ENCODE data around the gene ADAMTS17. TPM values are rescaled to one million over a fixed set of nuclear protein-coding genes. Genes with fewer than 3 reads are reported as not detected.

The ADAMTS17 gene
- total RNA-seq, 1 experiment from 2014 or later = 1.6 TPM

- POLR2A ChIA-PET = no interaction called here
- peak; percentile 51 for ATAC-seq
- no TSS peak for BruUV-seq (replicated peaks)
These were observed 42.3 kb upstream of the ADAMTS17 start for GRCh38 chr15:100384108-100384410.

GRCh38 chr15:100383302-100384107 lies 41.7 kb upstream of the ADAMTS17 start:
- BruUV-seq (replicated peaks) = no TSS peak
- no peaks in the 10 kb centered on the region for H3K4me1 ChIP-seq (ENCODE audit: control insufficient read depth, insufficient read depth, low read length)
- ChIA-PET CTCF (interaction anchor here (2.2 kb wide), 1 partner anchor 34 kb away, joined by 13 read pairs; no protein-coding TSS in a partner anchor), POLR2A (no interaction called here)
- ATAC-seq = peak; percentile 80
- H3K36me3 ChIP-seq (ENCODE audit: control insufficient read depth, insufficient read depth, low read length) = no peaks in the 10 kb centered on the region
- no peak overlapping the region for H3K27ac ChIP-seq (ENCODE audit: low read length)
- H3K27me3 ChIP-seq (ENCODE audit: control insufficient read depth, insufficient read depth, low read length) = no peaks in the 10 kb centered on the region
- peaks cover 6% of the 10 kb centered on the region; the same call in 1 of the 2 replicates for H3K9me3 ChIP-seq (ENCODE audit: control insufficient read depth, insufficient read depth, low read depth, low read length)
- no peak overlapping the region for H3K4me3 ChIP-seq (ENCODE audit: low read depth in 2 of 2, low read length in 2 of 2)
- intact Hi-C loops (cut with micrococcal nuclease; ENCODE audit: unreplicated experiment) = no loop called here
- in situ Hi-C loops (cut with HindIII; ENCODE audit: low pct_unique_long_range_greater_than_20kb, low sequenced_read_pairs) = no loop called here
- TF ChIP-seq POLR2AphosphoS5 (IDR thresholded peaks at IDR 0.05; ENCODE audit: low read depth, low read length) (no peak), TCF7L2 (IDR thresholded peaks at IDR 0.05; ENCODE audit: low read depth, low read length) (no peak), SIN3A (IDR thresholded peaks at IDR 0.05; ENCODE audit: borderline replicate concordance, insufficient read depth, low read depth, low read length) (no peak), CTCF (IDR thresholded peaks at IDR 0.05) (peak; percentile 67), REST (IDR thresholded peaks at IDR 0.05; ENCODE audit: insufficient read depth in 1 of 2, low read depth in 2 of 2, low read length in 1 of 2) (no peak)
- DNase-seq (ENCODE audit: low read depth, low spot score) = no peak

More at GRCh38 chr15:100384108-100384410, 42.3 kb upstream of the ADAMTS17 start:
- CTCF ChIA-PET = interaction anchor here (2.2 kb wide), 1 partner anchor 34 kb away, joined by 13 read pairs; no protein-coding TSS in a partner anchor
- Histone ChIP-seq H3K36me3 (ENCODE audit: control insufficient read depth, insufficient read depth, low read length) (no peaks in the 10 kb centered on the region), H3K4me1 (ENCODE audit: control insufficient read depth, insufficient read depth, low read length) (no peaks in the 10 kb centered on the region), H3K9me3 (ENCODE audit: control insufficient read depth, insufficient read depth, low read depth, low read length) (peaks cover 6% of the 10 kb centered on the region; the same call in 1 of the 2 replicates), H3K27me3 (ENCODE audit: control insufficient read depth, insufficient read depth, low read length) (no peaks in the 10 kb centered on the region), H3K27ac (ENCODE audit: low read length) (no peak overlapping the region), H3K4me3 (ENCODE audit: low read depth in 2 of 2, low read length in 2 of 2) (no peak overlapping the region)
- in situ Hi-C loops (cut with HindIII; ENCODE audit: low pct_unique_long_range_greater_than_20kb, low sequenced_read_pairs) = no loop called here
- no peak for DNase-seq (ENCODE audit: low read depth, low spot score)
- intact Hi-C loops (cut with micrococcal nuclease; ENCODE audit: unreplicated experiment) = no loop called here
- TF ChIP-seq CTCF (IDR thresholded peaks at IDR 0.05) = peak; percentile 32; the same call in 1 of the 2 replicates
- TF ChIP-seq TCF7L2 (IDR thresholded peaks at IDR 0.05; ENCODE audit: low read depth, low read length) = no peak
- TF ChIP-seq SIN3A (IDR thresholded peaks at IDR 0.05; ENCODE audit: borderline replicate concordance, insufficient read depth, low read depth, low read length) = no peak
- no peak for TF ChIP-seq REST (IDR thresholded peaks at IDR 0.05; ENCODE audit: insufficient read depth in 1 of 2, low read depth in 2 of 2, low read length in 1 of 2)
- no peak for TF ChIP-seq POLR2AphosphoS5 (IDR thresholded peaks at IDR 0.05; ENCODE audit: low read depth, low read length)
